Loucy (cell line): ENCODE results near the gene NME4.

Source experiments
- H2AFZ ChIP-seq: fragments of 200-600 bp; sonication (generic); 2 replicates; pipeline ENCODE4 v1.6.0; 2016; ENCODE audit warnings: antibody characterized with exemption, mild to moderate bottlenecking, low read length, moderate library complexity
- H3F3A ChIP-seq: fragments of 200-600 bp; 2 replicates; pipeline ENCODE4 v1.6.0; 2016; ENCODE audit warnings: antibody characterized with exemption, low read depth, mild to moderate bottlenecking
- H3K27me3 ChIP-seq: fragments of 200-600 bp; sonication (generic); 2 replicates; pipeline ENCODE4 v1.6.1; 2014; ENCODE audit warnings: low read length, mild to moderate bottlenecking; ENCODE audit not compliant: insufficient read depth, poor library complexity, severe bottlenecking
- H3K36me3 ChIP-seq: fragments of 200-600 bp; sonication (generic); 2 replicates; pipeline ENCODE4 v1.6.1; 2016; ENCODE audit warnings: low read length; ENCODE audit not compliant: insufficient read depth
- H3K4me1 ChIP-seq: fragments of 200-600 bp; sonication (generic); 2 replicates; pipeline ENCODE4 v1.5.1; 2014; ENCODE audit warnings: low read length, mild to moderate bottlenecking; ENCODE audit not compliant: insufficient read depth, poor library complexity, severe bottlenecking
- H3K4me2 ChIP-seq: fragments of 200-600 bp; sonication (generic); 2 replicates; pipeline ENCODE4 v1.6.0; 2014; ENCODE audit warnings: antibody characterized with exemption, low read length, low read depth, mild to moderate bottlenecking; ENCODE audit not compliant: poor library complexity, severe bottlenecking
- H3K4me3 ChIP-seq: fragments of 200-600 bp; sonication (generic); 2 replicates; pipeline ENCODE4 v1.5.1; 2014; ENCODE audit warnings: low read length, mild to moderate bottlenecking, mixed read lengths; ENCODE audit not compliant: poor library complexity, severe bottlenecking
- H3K79me2 ChIP-seq: fragments of 200-600 bp; sonication (generic); 2 replicates; pipeline ENCODE4 v1.6.1; 2014; ENCODE audit warnings: low read length; ENCODE audit not compliant: insufficient read depth
- H3K9ac ChIP-seq: fragments of 200-600 bp; sonication (generic); 2 replicates; pipeline ENCODE4 v1.6.0; 2014; ENCODE audit warnings: mild to moderate bottlenecking, low read depth, low read length, moderate library complexity; ENCODE audit not compliant: poor library complexity, severe bottlenecking
- H3K9me2 ChIP-seq: fragments of 200-600 bp; sonication (generic); replicated peaks from 2 replicates; pipeline ENCODE4 v1.6.1; 2016; ENCODE audit warnings: low read depth, low read length, mixed read lengths
- H3K9me3 ChIP-seq: fragments of 200-600 bp; sonication (generic); 2 replicates; pipeline ENCODE4 v1.6.1; 2014; ENCODE audit warnings: mild to moderate bottlenecking, antibody characterized with exemption, low read length, low read depth; ENCODE audit not compliant: insufficient read depth
- H4K20me1 ChIP-seq: fragments of 200-600 bp; sonication (generic); 2 replicates; pipeline ENCODE4 v1.6.0; 2014; ENCODE audit warnings: antibody characterized with exemption, low read length, mild to moderate bottlenecking; ENCODE audit not compliant: insufficient read depth, poor library complexity, severe bottlenecking
- CTCF ChIP-seq: fragments of 200-600 bp; sonication (generic); conservative IDR thresholded peaks from 2 replicates; pipeline ENCODE4 v1.5.1; 2014; ENCODE audit warnings: mild to moderate bottlenecking, antibody characterized with exemption, low read length
- EZH2phosphoT487 ChIP-seq: fragments of 200-600 bp; IDR thresholded peaks from 2 replicates; pipeline ENCODE4 v1.6.1; 2018; ENCODE audit warnings: antibody characterized with exemption, mild to moderate bottlenecking, moderate library complexity, borderline replicate concordance

Gene NME4

GRCh38 chr16:425740-426114 is 28.7 kb downstream of the NME4 start:
- H4K20me1 ChIP-seq = peaks cover 6% of the 10 kb centered on the region
- no peak overlapping the region for H3K4me2 ChIP-seq
- H3K4me3 ChIP-seq = peak overlapping the region; percentile 75
- H3K79me2 ChIP-seq = peaks cover 21% of the 10 kb centered on the region
- H3K36me3 ChIP-seq = no peaks in the 10 kb centered on the region
- no peaks in the 10 kb centered on the region for H3F3A ChIP-seq
- TF ChIP-seq EZH2phosphoT487 (no peak), CTCF (no peak)
- no peaks in the 10 kb centered on the region for H3K27me3 ChIP-seq
- H3K4me1 ChIP-seq = peaks cover 15% of the 10 kb centered on the region
- no peaks in the 10 kb centered on the region for H3K9me2 ChIP-seq
- no peak overlapping the region for H2AFZ ChIP-seq
- no peaks in the 10 kb centered on the region for H3K9me3 ChIP-seq
- H3K9ac ChIP-seq = no peak overlapping the region

GRCh38 chr16:426115-426905 is 29.3 kb downstream of the NME4 start:
- no peaks in the 10 kb centered on the region for H3K9me3 ChIP-seq
- no peak overlapping the region for H2AFZ ChIP-seq
- no peaks in the 10 kb centered on the region for H3K9me2 ChIP-seq
- H3K4me3 ChIP-seq = peak overlapping the region; percentile 73
- peak overlapping the region; percentile 70 for H3K9ac ChIP-seq
- no peak for TF ChIP-seq CTCF
- no peak for TF ChIP-seq EZH2phosphoT487
- H3K4me2 ChIP-seq = peak overlapping the region; percentile 85
- peaks cover 21% of the 10 kb centered on the region for H3K79me2 ChIP-seq
- peaks cover 15% of the 10 kb centered on the region for H3K4me1 ChIP-seq
- no peaks in the 10 kb centered on the region for H3K36me3 ChIP-seq
- H3K27me3 ChIP-seq = no peaks in the 10 kb centered on the region
- no peaks in the 10 kb centered on the region for H3F3A ChIP-seq
- peaks cover 6% of the 10 kb centered on the region for H4K20me1 ChIP-seq

- peaks cover 6% of the 10 kb centered on the region for H4K20me1 ChIP-seq
- no peak overlapping the region for H2AFZ ChIP-seq
- H3K9ac ChIP-seq = peak overlapping the region; percentile 70
- H3K79me2 ChIP-seq = peaks cover 21% of the 10 kb centered on the region
- no peaks in the 10 kb centered on the region for H3F3A ChIP-seq
- H3K9me2 ChIP-seq = no peaks in the 10 kb centered on the region
- no peaks in the 10 kb centered on the region for H3K36me3 ChIP-seq
- no peaks in the 10 kb centered on the region for H3K27me3 ChIP-seq
- peak overlapping the region; percentile 85 for H3K4me2 ChIP-seq
- H3K4me3 ChIP-seq = peak overlapping the region; percentile 73
- H3K4me1 ChIP-seq = peaks cover 15% of the 10 kb centered on the region
- TF ChIP-seq CTCF = no peak
- no peak for TF ChIP-seq EZH2phosphoT487
- no peaks in the 10 kb centered on the region for H3K9me3 ChIP-seq
Observed at GRCh38 chr16:426906-427249, 29.9 kb downstream of the NME4 start.
